HG03521 (cell line): ENCODE measurements around the gene COL1A1.

Experiments used
- ATAC-seq: cut with Tn5 transposase; IDR thresholded peaks from one replicate; pipeline ENCODE4 v1.9.1; 2021; ENCODE audit warnings: mild to moderate bottlenecking, moderate library complexity; ENCODE audit not compliant: unreplicated experiment

COL1A1 gene

DNA sequence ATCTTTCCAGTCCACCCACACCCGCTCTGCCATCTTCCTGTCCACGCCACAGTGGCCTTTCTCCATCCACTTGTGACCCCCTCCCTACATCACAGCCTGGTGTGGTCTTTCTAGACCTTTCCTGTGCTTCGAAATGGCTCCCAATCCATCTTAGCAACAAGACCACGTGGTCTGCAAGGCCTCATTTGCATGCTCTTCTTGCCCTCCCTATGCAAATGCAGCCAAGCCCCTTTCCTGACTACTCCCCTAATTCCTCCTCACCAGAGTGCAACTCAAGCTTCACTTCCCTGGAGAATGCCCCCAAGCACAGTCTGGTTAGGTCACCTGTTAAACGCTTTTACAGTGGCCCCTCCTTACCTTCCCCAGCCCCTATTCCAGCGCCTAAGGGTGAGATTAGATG lies 57.1 kb downstream of the COL1A1 start:
- ATAC-seq = no peak

- ATAC-seq = no peak
These were observed 57.8 kb downstream of the COL1A1 start for GRCh38 chr17:50143461-50144176.

- ATAC-seq = no peak
These were observed 59.7 kb downstream of the COL1A1 start for GRCh38 chr17:50141745-50142110.

DNA sequence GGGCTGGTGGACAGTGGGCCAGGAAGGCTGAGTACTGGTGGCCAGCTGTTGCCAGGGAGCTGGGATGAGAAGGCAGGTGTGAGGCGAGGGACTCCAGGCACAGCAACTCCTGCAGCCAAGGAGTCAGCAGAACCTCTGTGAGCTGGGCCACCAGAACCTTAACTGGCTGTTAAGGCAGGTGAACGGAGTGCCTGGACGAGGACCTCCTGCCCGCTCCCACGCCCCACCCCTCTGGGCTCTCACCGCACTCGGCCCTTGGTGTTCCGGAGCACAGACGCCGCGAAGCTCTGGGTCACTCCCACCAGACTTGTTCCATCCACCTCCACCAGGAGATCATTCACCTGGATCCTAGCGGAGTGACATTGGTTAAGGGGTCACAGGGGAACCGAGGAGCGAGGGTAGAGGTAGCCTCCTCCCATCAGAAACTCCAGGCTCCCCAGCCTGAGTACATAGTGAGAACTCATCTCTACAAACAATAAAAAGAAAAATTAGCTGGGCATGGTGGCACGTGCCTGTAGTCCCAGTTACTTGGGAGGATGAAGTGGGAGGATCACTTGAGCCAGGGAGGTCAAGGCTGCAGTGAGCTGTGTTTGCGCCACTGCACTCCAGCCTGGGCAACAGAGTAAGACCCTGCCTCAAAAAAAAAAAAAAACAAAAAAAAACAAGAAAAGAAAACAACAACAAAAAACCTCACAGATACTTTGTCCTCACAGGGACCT lies 60.2 kb downstream of the COL1A1 start:
- ATAC-seq = no peak

- ATAC-seq = peak; percentile 41
These were observed 61.2 kb downstream of the COL1A1 start for GRCh38 chr17:50139950-50140885.

- ATAC-seq = no peak
These were observed 62.1 kb downstream of the COL1A1 start for GRCh38 chr17:50139185-50139783.

DNA sequence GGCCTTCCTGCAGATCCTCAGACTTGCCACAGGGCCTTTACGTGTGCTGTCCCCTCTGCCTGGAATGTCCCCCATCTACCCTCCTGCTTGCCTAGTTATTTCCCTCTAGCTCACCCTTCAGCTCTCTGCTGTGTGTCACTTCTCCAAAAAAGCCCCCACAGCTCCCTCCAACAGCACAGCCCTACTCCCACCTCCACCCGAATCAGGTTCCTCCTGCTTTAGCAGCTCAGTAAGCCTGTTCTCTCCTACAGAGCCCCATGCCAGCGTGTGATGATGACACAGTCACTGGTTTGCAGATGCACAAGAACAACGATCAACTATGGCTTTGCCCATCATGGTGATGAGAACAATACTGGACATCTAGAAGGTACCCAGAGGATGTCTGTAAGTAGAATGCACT lies 64.4 kb downstream of the COL1A1 start:
- ATAC-seq = no peak

DNA sequence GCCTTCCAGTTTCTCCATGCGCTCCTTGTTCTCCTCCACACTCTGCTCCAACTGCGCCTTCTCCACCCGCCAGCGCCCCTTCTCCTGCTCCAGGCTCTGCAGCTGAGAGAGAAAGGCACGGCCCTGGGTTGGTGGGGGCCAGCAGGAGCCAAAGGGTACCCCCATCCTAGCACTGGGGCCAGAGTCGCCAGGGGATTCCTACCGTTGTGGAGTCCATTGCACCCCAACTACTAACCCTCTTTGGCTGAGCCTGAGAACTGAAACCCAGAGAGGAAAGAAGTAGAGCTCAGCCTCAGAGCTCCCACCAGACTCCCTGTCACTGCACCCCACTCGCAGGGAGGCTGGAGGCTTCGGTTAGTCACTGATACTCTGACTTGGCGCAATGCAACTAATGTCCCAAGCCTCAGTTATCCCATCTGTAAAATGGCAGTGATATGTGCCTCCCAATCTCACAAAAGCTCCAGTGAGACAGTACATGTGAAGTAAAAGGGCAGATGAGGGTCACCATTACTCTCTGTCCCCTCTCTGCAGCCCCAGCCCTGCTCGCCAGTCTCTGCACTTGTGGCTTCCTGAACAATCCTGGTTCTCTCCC lies 65.2 kb downstream of the COL1A1 start:
- ATAC-seq = no peak

GRCh38 chr17:50135316-50136095 lies 65.9 kb downstream of the COL1A1 start:
- no peak for ATAC-seq

GRCh38 chr17:50134206-50135110 lies 67.0 kb downstream of the COL1A1 start:
- ATAC-seq = no peak

DNA sequence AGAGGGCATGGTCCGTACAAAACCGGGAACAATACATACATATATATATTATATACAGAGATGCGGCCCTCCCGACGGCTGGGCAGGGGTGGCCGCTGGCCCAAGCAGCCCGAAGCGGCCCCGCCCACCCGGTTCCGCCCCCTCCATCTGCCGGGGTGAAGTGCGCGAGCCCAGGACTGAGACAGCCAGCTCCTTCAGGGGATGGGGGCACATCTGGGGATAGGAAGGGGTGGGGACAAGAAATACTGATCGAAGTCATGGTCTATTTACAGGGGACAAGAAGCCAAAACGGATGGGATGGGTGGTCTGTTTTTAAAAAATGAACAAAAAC lies 67.7 kb downstream of the COL1A1 start:
- ATAC-seq = no peak
